GM12892 (cell line): ENCODE measurements around the gene BRAT1.

Source experiments
- POLR2A ChIP-seq: IDR thresholded peaks from 2 replicates; pipeline ENCODE4 v1.6.1; 2011; ENCODE audit warnings: low read depth, low read length, control low read depth
- TAF1 ChIP-seq: IDR thresholded peaks from 2 replicates; pipeline ENCODE4 v1.6.1; 2011; ENCODE audit warnings: low read depth, mild to moderate bottlenecking, control low read depth, low read length, borderline replicate concordance

- TF ChIP-seq POLR2A: no peak
- no peak for TF ChIP-seq TAF1
These were observed 12.5 kb upstream of the BRAT1 start for GRCh38 chr7:2567679-2568278.
